Activated T-helper 2 cell treated with anti-CD3 and anti-CD28 coated beads, Interferon-gamma antibody, Interleukin-2, Interleukin-4, amounts not matched to agents 10 μg/mL and 5 μg/mL and 100 μg/mL, durations not matched to agents 14 hours and 24 hours and 36 hours (primary cell): Measurements from ENCODE around the gene CACNA2D3. TPM values are rescaled to one million over a fixed set of nuclear protein-coding genes. Genes with fewer than 3 reads are reported as not detected.

Source experiments
- DNase-seq: peaks from one replicate; pipeline ENCODE4 v3.0.0; 2021; ENCODE audit warnings: low spot score
- H3K27ac Mint-ChIP-seq: one replicate; pipeline ENCODE4 v1.8.0; 2021; ENCODE audit warnings: mixed read lengths
- H3K27me3 Mint-ChIP-seq: one replicate; pipeline ENCODE4 v1.8.0; 2021; ENCODE audit warnings: low read depth, mixed read lengths
- H3K36me3 Mint-ChIP-seq: one replicate; pipeline ENCODE4 v1.8.0; 2021; ENCODE audit warnings: low read depth, mixed read lengths
- H3K4me1 Mint-ChIP-seq: one replicate; pipeline ENCODE4 v1.8.0; 2021; ENCODE audit warnings: low read depth, mixed read lengths
- H3K4me3 Mint-ChIP-seq: one replicate; pipeline ENCODE4 v1.8.0; 2021; ENCODE audit warnings: low read depth, mild to moderate bottlenecking, moderate library complexity, mixed read lengths
- H3K9me3 Mint-ChIP-seq: one replicate; pipeline ENCODE4 v1.8.0; 2021; ENCODE audit warnings: mixed read lengths
- intact Hi-C: fragments of 100-400 bp; cut with micrococcal nuclease; formaldehyde crosslinking; loops from one replicate; pipeline ENCODE4 v1.15.1; 2023
- total RNA-seq: library from RNA; stranded (reverse); gene quantifications from 2 replicates; pipeline ENCODE4 v1.2.3, GENCODE V29; 2022

CACNA2D3 gene
- total RNA-seq, 1 donor from 2014 or later, result not detected

GRCh38 chr3:54950391-54951003 is 828.1 kb downstream of the CACNA2D3 start:
- Mint-ChIP-seq H3K27ac (no peak overlapping the region), H3K4me3 (no peak overlapping the region), H3K4me1 (no peaks in the 10 kb centered on the region), H3K27me3 (no peaks in the 10 kb centered on the region), H3K9me3 (no peaks in the 10 kb centered on the region), H3K36me3 (no peaks in the 10 kb centered on the region)
- intact Hi-C loops, result no loop called here
- no peak for DNase-seq

GRCh38 chr3:54951405-54951804 is 829.1 kb downstream of the CACNA2D3 start:
- no peaks in the 10 kb centered on the region for H3K36me3 Mint-ChIP-seq
- no peaks in the 10 kb centered on the region for H3K27me3 Mint-ChIP-seq
- no peaks in the 10 kb centered on the region for H3K4me1 Mint-ChIP-seq
- H3K9me3 Mint-ChIP-seq, result no peaks in the 10 kb centered on the region
- DNase-seq, result no peak
- intact Hi-C loops, result no loop called here
- H3K4me3 Mint-ChIP-seq, result no peak overlapping the region
- H3K27ac Mint-ChIP-seq, result no peak overlapping the region

GRCh38 chr3:54954022-54954421 is 831.7 kb downstream of the CACNA2D3 start:
- Mint-ChIP-seq H3K36me3 (no peaks in the 10 kb centered on the region), H3K4me3 (no peak overlapping the region), H3K27ac (no peak overlapping the region), H3K9me3 (no peaks in the 10 kb centered on the region), H3K4me1 (no peaks in the 10 kb centered on the region), H3K27me3 (no peaks in the 10 kb centered on the region)
- no peak for DNase-seq
- intact Hi-C loops, result no loop called here

- DNase-seq, result no peak
- Mint-ChIP-seq H3K27ac (no peak overlapping the region), H3K4me1 (no peaks in the 10 kb centered on the region), H3K36me3 (no peaks in the 10 kb centered on the region), H3K4me3 (no peak overlapping the region), H3K27me3 (no peaks in the 10 kb centered on the region), H3K9me3 (no peaks in the 10 kb centered on the region)
- intact Hi-C loops, result no loop called here
These were observed 832.2 kb downstream of the CACNA2D3 start for GRCh38 chr3:54954521-54954920.

- H3K27me3 Mint-ChIP-seq, result no peaks in the 10 kb centered on the region
- H3K4me3 Mint-ChIP-seq, result no peak overlapping the region
- H3K27ac Mint-ChIP-seq, result no peak overlapping the region
- H3K4me1 Mint-ChIP-seq, result no peaks in the 10 kb centered on the region
- intact Hi-C loops, result no loop called here
- no peaks in the 10 kb centered on the region for H3K36me3 Mint-ChIP-seq
- no peak for DNase-seq
- H3K9me3 Mint-ChIP-seq, result no peaks in the 10 kb centered on the region
These were observed 833.1 kb downstream of the CACNA2D3 start for GRCh38 chr3:54955496-54955895.

- Mint-ChIP-seq H3K36me3 (no peaks in the 10 kb centered on the region), H3K4me3 (no peak overlapping the region), H3K4me1 (no peaks in the 10 kb centered on the region), H3K27me3 (no peaks in the 10 kb centered on the region), H3K27ac (no peak overlapping the region), H3K9me3 (no peaks in the 10 kb centered on the region)
- no peak for DNase-seq
- intact Hi-C loops, result no loop called here
These were observed 833.6 kb downstream of the CACNA2D3 start for GRCh38 chr3:54955941-54956340.

GRCh38 chr3:54957711-54958110 is 835.4 kb downstream of the CACNA2D3 start:
- DNase-seq, result no peak
- Mint-ChIP-seq H3K9me3 (no peaks in the 10 kb centered on the region), H3K4me1 (no peaks in the 10 kb centered on the region), H3K27ac (no peak overlapping the region), H3K27me3 (no peaks in the 10 kb centered on the region), H3K36me3 (no peaks in the 10 kb centered on the region), H3K4me3 (no peak overlapping the region)
- intact Hi-C loops, result no loop called here

- no peaks in the 10 kb centered on the region for H3K9me3 Mint-ChIP-seq
- DNase-seq, result no peak
- no peak overlapping the region for H3K27ac Mint-ChIP-seq
- intact Hi-C loops, result no loop called here
- no peaks in the 10 kb centered on the region for H3K36me3 Mint-ChIP-seq
- H3K4me1 Mint-ChIP-seq, result no peaks in the 10 kb centered on the region
- no peak overlapping the region for H3K4me3 Mint-ChIP-seq
- no peaks in the 10 kb centered on the region for H3K27me3 Mint-ChIP-seq
These were observed 837.7 kb downstream of the CACNA2D3 start for GRCh38 chr3:54960082-54960481.

GRCh38 chr3:54960701-54961100 is 838.3 kb downstream of the CACNA2D3 start:
- Mint-ChIP-seq H3K36me3 (no peaks in the 10 kb centered on the region), H3K4me3 (no peak overlapping the region), H3K4me1 (no peaks in the 10 kb centered on the region), H3K27ac (no peak overlapping the region), H3K9me3 (peaks cover 3% of the 10 kb centered on the region), H3K27me3 (no peaks in the 10 kb centered on the region)
- intact Hi-C loops, result no loop called here
- no peak for DNase-seq

- no peaks in the 10 kb centered on the region for H3K36me3 Mint-ChIP-seq
- no peaks in the 10 kb centered on the region for H3K4me1 Mint-ChIP-seq
- DNase-seq, result no peak
- H3K9me3 Mint-ChIP-seq, result peaks cover 4% of the 10 kb centered on the region
- no peak overlapping the region for H3K4me3 Mint-ChIP-seq
- no peak overlapping the region for H3K27ac Mint-ChIP-seq
- intact Hi-C loops, result no loop called here
- no peaks in the 10 kb centered on the region for H3K27me3 Mint-ChIP-seq
These were observed 839.8 kb downstream of the CACNA2D3 start for GRCh38 chr3:54962200-54962599.

GRCh38 chr3:54963641-54964040 is 841.3 kb downstream of the CACNA2D3 start:
- no peak overlapping the region for H3K27ac Mint-ChIP-seq
- DNase-seq, result no peak
- no peaks in the 10 kb centered on the region for H3K4me1 Mint-ChIP-seq
- no peaks in the 10 kb centered on the region for H3K36me3 Mint-ChIP-seq
- peaks cover 4% of the 10 kb centered on the region for H3K9me3 Mint-ChIP-seq
- intact Hi-C loops, result no loop called here
- H3K4me3 Mint-ChIP-seq, result no peak overlapping the region
- no peaks in the 10 kb centered on the region for H3K27me3 Mint-ChIP-seq

- Mint-ChIP-seq H3K4me3 (no peak overlapping the region), H3K27me3 (no peaks in the 10 kb centered on the region), H3K9me3 (peaks cover 4% of the 10 kb centered on the region), H3K4me1 (no peaks in the 10 kb centered on the region), H3K36me3 (no peaks in the 10 kb centered on the region), H3K27ac (no peak overlapping the region)
- no peak for DNase-seq
- intact Hi-C loops, result no loop called here
These were observed 841.7 kb downstream of the CACNA2D3 start for GRCh38 chr3:54964081-54964480.

GRCh38 chr3:54965746-54966145 is 843.4 kb downstream of the CACNA2D3 start:
- Mint-ChIP-seq H3K27ac (no peak overlapping the region), H3K4me3 (no peak overlapping the region), H3K4me1 (no peaks in the 10 kb centered on the region), H3K27me3 (no peaks in the 10 kb centered on the region), H3K9me3 (peaks cover 7% of the 10 kb centered on the region), H3K36me3 (no peaks in the 10 kb centered on the region)
- no peak for DNase-seq
- intact Hi-C loops, result no loop called here

GRCh38 chr3:54966979-54967378 is 844.6 kb downstream of the CACNA2D3 start:
- Mint-ChIP-seq H3K9me3 (peaks cover 8% of the 10 kb centered on the region), H3K27ac (no peak overlapping the region), H3K4me3 (no peak overlapping the region), H3K4me1 (no peaks in the 10 kb centered on the region), H3K36me3 (no peaks in the 10 kb centered on the region), H3K27me3 (no peaks in the 10 kb centered on the region)
- DNase-seq, result no peak
- intact Hi-C loops, result no loop called here
